A673 (cell line): ENCODE data around the gene MRPL27. TPM values are rescaled to one million over a fixed set of nuclear protein-coding genes. Genes with fewer than 3 reads are reported as not detected.

Experiments used
- BruUV-seq: library from RNA; stranded (reverse); fragments of 400-500 nt; replicated peaks from 2 replicates; lab custom pipeline; 2021; lab: Mats Ljungman, UMichigan
- CTCF ChIA-PET: fragments of 300-600 bp; sonication (Branson Sonifier 250); formaldehyde crosslinking; loops from one replicate; lab custom pipeline; 2022; ENCODE audit warnings: antibody characterized with exemption; lab: Charles Lee
- POLR2A ChIA-PET: fragments of 300-600 bp; sonication (Branson Sonifier 250); formaldehyde crosslinking; loops from one replicate; lab custom pipeline; 2022; ENCODE audit warnings: antibody characterized with exemption; ENCODE audit not compliant: low non-redundant PET; lab: Charles Lee
- DNase-seq: peaks from one replicate; pipeline ENCODE4 v3.0.0-alpha.2; 2015; ENCODE audit warnings: low spot score
- H3K27ac ChIP-seq: fragments of 200-600 bp; sonication (generic); 2 replicates; pipeline ENCODE4 v1.5.1; 2016; ENCODE audit warnings: mixed run types, low read depth, mild to moderate bottlenecking, mixed read lengths, antibody characterized with exemption, low read length; ENCODE audit not compliant: poor library complexity, severe bottlenecking
- H3K27me3 ChIP-seq: fragments of 200-600 bp; sonication (generic); replicated peaks from 2 replicates; pipeline ENCODE4 v1.6.1; 2017; ENCODE audit warnings: mixed run types, low read depth, mild to moderate bottlenecking, mixed read lengths, antibody characterized with exemption, low read length; ENCODE audit not compliant: insufficient read depth, poor library complexity
- H3K36me3 ChIP-seq: fragments of 200-600 bp; sonication (generic); 2 replicates; pipeline ENCODE4 v1.6.1; 2016; ENCODE audit warnings: mixed run types, mild to moderate bottlenecking, mixed read lengths, antibody characterized with exemption, low read length; ENCODE audit not compliant: insufficient read depth, poor library complexity, severe bottlenecking
- H3K4me1 ChIP-seq: fragments of 200-600 bp; sonication (generic); 2 replicates; pipeline ENCODE4 v1.6.1; 2017; ENCODE audit warnings: mixed run types, mild to moderate bottlenecking, mixed read lengths, antibody characterized with exemption, low read length; ENCODE audit not compliant: insufficient read depth, poor library complexity, severe bottlenecking
- H3K4me3 ChIP-seq: fragments of 200-600 bp; sonication (generic); 2 replicates; pipeline ENCODE4 v1.5.1; 2016; ENCODE audit warnings: low read depth, mixed run types, mild to moderate bottlenecking, mixed read lengths, low read length; ENCODE audit not compliant: poor library complexity, severe bottlenecking
- H3K9me3 ChIP-seq: fragments of 200-600 bp; sonication (generic); 2 replicates; pipeline ENCODE4 v1.6.1; 2016; ENCODE audit warnings: mixed run types, low read depth, mild to moderate bottlenecking, mixed read lengths, antibody characterized with exemption, low read length; ENCODE audit not compliant: poor library complexity, severe bottlenecking
- EZH2 ChIP-seq: fragments of 200-600 bp; sonication (generic); IDR thresholded peaks from 2 replicates; pipeline ENCODE4 v1.6.1; 2017; ENCODE audit warnings: borderline replicate concordance, low read depth, mild to moderate bottlenecking, mixed read lengths, antibody characterized with exemption, low read length; ENCODE audit not compliant: poor library complexity, severe bottlenecking
- intact Hi-C: fragments of 100-400 bp; cut with micrococcal nuclease; formaldehyde crosslinking; loops from one replicate; pipeline ENCODE4 v1.10.0; 2022; ENCODE audit not compliant: unreplicated experiment
- total RNA-seq: library from RNA; stranded (reverse); gene quantifications from 2 replicates; pipeline ENCODE4 v1.2.3, GENCODE V29; 2021
- TF ChIP-seq, protein P1 (sequence below): fragments of 300-800, 200-600 bp; sonication (generic); conservative IDR thresholded peaks from 2 replicates; pipeline ENCODE4 v1.5.1; 2017; ENCODE audit warnings: low read depth, mild to moderate bottlenecking, antibody characterized with exemption, low read length, moderate library complexity, mixed read lengths

The MRPL27 gene
- total RNA-seq, 1 experiment from 2014 or later: 85.6 TPM

DNA sequence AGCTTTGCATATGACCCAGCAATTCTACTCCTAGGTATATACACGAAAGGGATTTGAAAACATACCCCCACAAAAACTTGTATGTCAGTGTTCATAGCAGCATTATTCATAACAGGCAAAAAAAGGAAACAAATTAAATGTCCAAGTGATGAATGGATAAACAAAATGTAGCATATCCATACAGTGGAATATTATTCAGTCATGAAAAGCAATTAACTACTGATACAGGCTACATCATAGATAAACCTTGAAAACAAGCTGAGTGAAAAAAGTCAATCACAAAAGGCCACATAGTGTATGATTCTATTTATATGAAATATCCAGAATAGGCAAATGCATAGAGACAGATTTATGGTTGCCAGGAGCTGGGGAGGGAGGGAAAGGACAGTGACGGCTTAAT is 721 bp upstream of the MRPL27 start:
- no peak for DNase-seq
- H3K36me3 ChIP-seq: peaks cover 33% of the 10 kb centered on the region
- H3K27me3 ChIP-seq: no peaks in the 10 kb centered on the region
- ChIA-PET CTCF (interaction anchor here (0.8 to 1.0 kb wide), 2 partner anchors 12 to 24 kb away, joined by 3 to 4 read pairs; partner anchors contain the start of gene LRRC59), POLR2A (no interaction called here)
- H3K27ac ChIP-seq: peak overlapping the region; percentile 96
- H3K4me1 ChIP-seq: peaks cover 5% of the 10 kb centered on the region
- BruUV-seq: TSS peak; percentile 62
- TF ChIP-seq, protein P1, sequence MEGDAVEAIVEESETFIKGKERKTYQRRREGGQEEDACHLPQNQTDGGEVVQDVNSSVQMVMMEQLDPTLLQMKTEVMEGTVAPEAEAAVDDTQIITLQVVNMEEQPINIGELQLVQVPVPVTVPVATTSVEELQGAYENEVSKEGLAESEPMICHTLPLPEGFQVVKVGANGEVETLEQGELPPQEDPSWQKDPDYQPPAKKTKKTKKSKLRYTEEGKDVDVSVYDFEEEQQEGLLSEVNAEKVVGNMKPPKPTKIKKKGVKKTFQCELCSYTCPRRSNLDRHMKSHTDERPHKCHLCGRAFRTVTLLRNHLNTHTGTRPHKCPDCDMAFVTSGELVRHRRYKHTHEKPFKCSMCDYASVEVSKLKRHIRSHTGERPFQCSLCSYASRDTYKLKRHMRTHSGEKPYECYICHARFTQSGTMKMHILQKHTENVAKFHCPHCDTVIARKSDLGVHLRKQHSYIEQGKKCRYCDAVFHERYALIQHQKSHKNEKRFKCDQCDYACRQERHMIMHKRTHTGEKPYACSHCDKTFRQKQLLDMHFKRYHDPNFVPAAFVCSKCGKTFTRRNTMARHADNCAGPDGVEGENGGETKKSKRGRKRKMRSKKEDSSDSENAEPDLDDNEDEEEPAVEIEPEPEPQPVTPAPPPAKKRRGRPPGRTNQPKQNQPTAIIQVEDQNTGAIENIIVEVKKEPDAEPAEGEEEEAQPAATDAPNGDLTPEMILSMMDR: no peak
- TF ChIP-seq EZH2: no peak
- peak overlapping the region; percentile 77 for H3K4me3 ChIP-seq
- H3K9me3 ChIP-seq: no peaks in the 10 kb centered on the region
- intact Hi-C loops: loop anchor here (10.0 kb wide), 1 partner anchor 101 kb away; the partner anchor contains the start of gene RSAD1

DNA sequence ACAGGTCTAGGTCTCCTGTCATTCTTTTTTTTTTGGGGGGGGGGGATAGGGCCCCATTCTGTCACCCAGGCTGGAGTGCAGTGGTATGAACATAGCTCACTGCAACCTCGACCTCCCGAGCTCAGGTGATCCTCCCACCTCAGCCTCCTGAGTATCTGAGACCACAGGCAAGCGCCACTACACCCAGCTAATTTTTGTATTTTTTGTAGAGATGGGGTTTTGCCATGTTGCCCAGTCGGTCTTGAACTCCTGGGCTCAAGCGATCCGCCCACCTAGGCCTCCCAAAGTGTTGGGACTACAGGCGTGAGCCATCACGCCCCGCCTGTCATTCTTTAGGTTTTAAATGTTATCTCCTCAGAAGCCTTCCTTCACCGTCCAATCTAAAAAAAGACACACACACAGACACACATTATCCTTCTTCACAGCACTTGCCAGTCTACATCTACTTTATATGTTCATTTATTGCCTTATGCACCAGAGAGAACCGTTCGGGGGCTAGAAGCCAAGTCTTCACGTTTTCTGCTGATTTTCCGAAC is 694 bp downstream of the MRPL27 start:
- Histone ChIP-seq H3K27me3 (no peaks in the 10 kb centered on the region), H3K4me1 (peaks cover 5% of the 10 kb centered on the region), H3K4me3 (peak overlapping the region; percentile 77), H3K27ac (peak overlapping the region; percentile 96), H3K9me3 (no peaks in the 10 kb centered on the region), H3K36me3 (peaks cover 46% of the 10 kb centered on the region)
- ChIA-PET CTCF (no interaction called here), POLR2A (no interaction called here)
- no peak for TF ChIP-seq EZH2
- TF ChIP-seq, protein P1: no peak
- BruUV-seq: no TSS peak
- no peak for DNase-seq
- intact Hi-C loops: loop anchor here (10.0 kb wide), 1 partner anchor 103 kb away; the partner anchor contains the start of gene RSAD1

DNA sequence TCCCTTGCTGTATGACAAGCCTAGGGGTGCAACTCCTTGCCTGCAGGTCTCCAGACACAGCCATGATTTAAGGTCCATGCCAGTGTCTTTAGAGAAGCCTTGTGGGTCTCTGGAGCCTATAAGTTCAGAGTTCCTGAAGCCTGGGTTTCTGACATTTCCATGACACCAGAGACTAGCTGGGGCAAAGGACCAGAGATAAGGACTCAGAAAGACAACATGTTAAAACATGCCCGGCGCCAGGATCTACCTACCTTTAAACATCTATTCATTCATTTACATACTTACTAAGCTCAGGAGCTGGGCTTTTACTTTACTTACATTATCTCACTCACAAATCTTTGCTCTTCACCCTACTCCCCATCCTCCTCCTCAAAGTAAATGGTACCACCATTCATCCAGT is 1.5 kb downstream of the MRPL27 start:
- DNase-seq: no peak
- H3K27me3 ChIP-seq: no peaks in the 10 kb centered on the region
- ChIA-PET POLR2A (no interaction called here), CTCF (no interaction called here)
- H3K27ac ChIP-seq: no peak overlapping the region
- TF ChIP-seq, protein P1: no peak
- no peak for TF ChIP-seq EZH2
- H3K36me3 ChIP-seq: peaks cover 51% of the 10 kb centered on the region
- peak overlapping the region; percentile 77 for H3K4me3 ChIP-seq
- no TSS peak for BruUV-seq
- peaks cover 5% of the 10 kb centered on the region for H3K4me1 ChIP-seq
- H3K9me3 ChIP-seq: no peaks in the 10 kb centered on the region
- intact Hi-C loops: loop anchor here (10.0 kb wide), 1 partner anchor 103 kb away; the partner anchor contains the start of gene RSAD1
